ENCODE results near the gene PRPF40B.

Gene PRPF40B

GRCh38 chr12:49636979-49637755 lies 13.8 kb downstream of the PRPF40B start:
- DNase-seq, result peak; percentile 69

- DNase-seq, result no peak
Measured at GRCh38 chr12:49641748-49642369, 18.5 kb downstream of the PRPF40B start.

- no peak for DNase-seq
Measured at GRCh38 chr12:49642370-49642802, 19.0 kb downstream of the PRPF40B start.

GRCh38 chr12:49643135-49643534 lies 19.8 kb downstream of the PRPF40B start:
- no peak for DNase-seq

- no peak for DNase-seq
Measured at GRCh38 chr12:49643961-49644619, 20.7 kb downstream of the PRPF40B start.

- peak; percentile 84 for DNase-seq
Measured at GRCh38 chr12:49644620-49644994, 21.2 kb downstream of the PRPF40B start.

GRCh38 chr12:49645146-49646039 lies 22.0 kb downstream of the PRPF40B start:
- no peak for DNase-seq

- DNase-seq, result no peak
Measured at GRCh38 chr12:49646331-49646830, 23.0 kb downstream of the PRPF40B start.

- DNase-seq, result no peak
Measured at GRCh38 chr12:49646871-49647654, 23.7 kb downstream of the PRPF40B start.

GRCh38 chr12:49647827-49648711 lies 24.7 kb downstream of the PRPF40B start:
- no peak for DNase-seq

- no peak for DNase-seq
Measured at GRCh38 chr12:49648712-49649003, 25.3 kb downstream of the PRPF40B start.

GRCh38 chr12:49649445-49649844 lies 26.1 kb downstream of the PRPF40B start:
- no peak for DNase-seq

GRCh38 chr12:49649892-49650291 lies 26.5 kb downstream of the PRPF40B start:
- DNase-seq, result no peak

GRCh38 chr12:49651855-49652254 lies 28.5 kb downstream of the PRPF40B start:
- no peak for DNase-seq

- no peak for DNase-seq
Measured at GRCh38 chr12:49652921-49653520, 29.7 kb downstream of the PRPF40B start.

GRCh38 chr12:49654715-49655114 lies 31.4 kb downstream of the PRPF40B start:
- no peak for DNase-seq

GRCh38 chr12:49655595-49656236 lies 32.4 kb downstream of the PRPF40B start:
- DNase-seq, result no peak

- no peak for DNase-seq
Measured at GRCh38 chr12:49658276-49658675, 34.9 kb downstream of the PRPF40B start.

- DNase-seq, result no peak
Measured at GRCh38 chr12:49659753-49660152, 36.4 kb downstream of the PRPF40B start.

- DNase-seq, result peak; percentile 52
Measured at GRCh38 chr12:49661191-49661590, 37.8 kb downstream of the PRPF40B start.
